ENCODE results near the gene EGFR.

DNA sequence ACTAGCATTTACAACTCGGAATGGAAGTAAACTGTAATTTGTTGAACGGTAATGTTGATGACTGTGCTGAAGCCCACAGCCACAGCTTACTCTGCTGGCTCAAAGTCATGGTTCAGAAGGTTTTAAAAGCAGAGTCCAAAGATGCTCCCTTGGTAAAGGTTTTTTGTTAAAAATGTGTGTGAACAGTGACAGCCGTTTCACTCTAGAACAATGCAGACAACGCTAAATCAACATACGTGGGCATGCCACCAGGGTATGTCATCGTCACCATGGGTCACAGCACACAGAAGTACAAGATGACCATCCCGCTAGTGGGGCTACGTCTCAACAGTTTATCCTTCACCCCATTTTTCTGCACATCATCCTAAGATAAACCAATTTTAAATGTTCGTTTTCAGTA is 239.8 kb downstream of the EGFR start:
- TF ChIP-seq, protein P1, sequence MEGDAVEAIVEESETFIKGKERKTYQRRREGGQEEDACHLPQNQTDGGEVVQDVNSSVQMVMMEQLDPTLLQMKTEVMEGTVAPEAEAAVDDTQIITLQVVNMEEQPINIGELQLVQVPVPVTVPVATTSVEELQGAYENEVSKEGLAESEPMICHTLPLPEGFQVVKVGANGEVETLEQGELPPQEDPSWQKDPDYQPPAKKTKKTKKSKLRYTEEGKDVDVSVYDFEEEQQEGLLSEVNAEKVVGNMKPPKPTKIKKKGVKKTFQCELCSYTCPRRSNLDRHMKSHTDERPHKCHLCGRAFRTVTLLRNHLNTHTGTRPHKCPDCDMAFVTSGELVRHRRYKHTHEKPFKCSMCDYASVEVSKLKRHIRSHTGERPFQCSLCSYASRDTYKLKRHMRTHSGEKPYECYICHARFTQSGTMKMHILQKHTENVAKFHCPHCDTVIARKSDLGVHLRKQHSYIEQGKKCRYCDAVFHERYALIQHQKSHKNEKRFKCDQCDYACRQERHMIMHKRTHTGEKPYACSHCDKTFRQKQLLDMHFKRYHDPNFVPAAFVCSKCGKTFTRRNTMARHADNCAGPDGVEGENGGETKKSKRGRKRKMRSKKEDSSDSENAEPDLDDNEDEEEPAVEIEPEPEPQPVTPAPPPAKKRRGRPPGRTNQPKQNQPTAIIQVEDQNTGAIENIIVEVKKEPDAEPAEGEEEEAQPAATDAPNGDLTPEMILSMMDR (IDR thresholded peaks at IDR 0.05; ENCODE audit: poor library complexity): no peak
- TF ChIP-seq EZH2 (IDR thresholded peaks at IDR 0.05; ENCODE audit: borderline replicate concordance) (no peak), EZH2phosphoT487 (IDR thresholded peaks at IDR 0.05; ENCODE audit: low read depth, severe bottlenecking, unreplicated experiment) (no peak)

Data from hepatocyte (in vitro differentiated cells).